ENCODE measurements around the gene GSK3A.

GSK3A gene

DNA sequence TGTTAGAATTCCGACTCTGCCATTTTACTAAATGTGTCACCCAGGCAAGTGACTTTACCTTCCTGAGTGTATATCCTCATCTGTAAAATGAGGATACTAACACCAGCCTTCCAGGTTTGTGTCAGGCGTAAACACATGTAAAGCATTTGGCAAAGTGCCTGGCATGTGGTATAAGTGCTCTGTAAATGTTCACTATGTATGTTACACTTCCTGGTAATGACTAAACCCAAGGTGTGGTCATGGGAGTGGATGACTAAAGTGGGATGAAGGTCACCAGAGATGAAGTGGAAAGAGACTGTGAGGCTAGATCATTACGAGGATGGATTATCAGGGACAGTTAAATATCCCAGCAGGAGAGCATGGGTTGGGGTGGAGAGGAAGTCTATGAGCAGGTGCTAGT, 50.5 kb downstream of the GSK3A start (continued):
- peak; percentile 53; the same call in 1 of the 2 replicates for TF ChIP-seq ZNF843 (tag by site-specific recombination; IDR thresholded peaks at IDR 0.05)

DNA sequence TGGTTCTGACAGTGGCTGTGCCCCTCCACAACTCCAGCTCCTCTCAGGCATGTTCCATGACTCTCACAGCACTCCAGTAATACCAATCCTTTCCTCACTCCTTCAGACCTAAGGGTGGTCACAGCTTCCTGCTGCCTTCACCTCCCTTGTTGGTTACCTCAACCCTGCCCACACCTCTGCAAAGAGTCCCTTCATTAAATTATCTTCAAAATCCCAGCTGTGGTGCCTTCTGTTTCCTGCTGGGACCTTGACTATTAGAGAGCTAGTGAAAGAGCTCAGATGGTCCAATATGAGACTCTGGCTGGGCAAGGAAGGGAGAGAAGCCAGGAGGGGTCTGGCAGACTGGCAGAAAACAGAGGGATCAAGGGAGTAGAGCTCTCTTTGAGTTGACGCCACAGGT, 51.1 kb downstream of the GSK3A start:
- TF ChIP-seq ZNF548 (tag by site-specific recombination; IDR thresholded peaks at IDR 0.05) (no peak), ZNF335 (tag by site-specific recombination; conservative IDR thresholded peaks at IDR 0.05) (no peak), BCL11B (tag by site-specific recombination; IDR thresholded peaks at IDR 0.05; ENCODE audit: low read depth) (no peak), REPIN1 (tag by site-specific recombination; IDR thresholded peaks at IDR 0.05; ENCODE audit: low read depth) (no peak), ZIC2 (tag by site-specific recombination; IDR thresholded peaks at IDR 0.05) (peak; percentile 75), YY2 (tag by site-specific recombination; IDR thresholded peaks at IDR 0.05) (no peak), ZNF624 (tag by site-specific recombination; IDR thresholded peaks at IDR 0.05) (no peak)
- TF ChIP-seq, protein P1, sequence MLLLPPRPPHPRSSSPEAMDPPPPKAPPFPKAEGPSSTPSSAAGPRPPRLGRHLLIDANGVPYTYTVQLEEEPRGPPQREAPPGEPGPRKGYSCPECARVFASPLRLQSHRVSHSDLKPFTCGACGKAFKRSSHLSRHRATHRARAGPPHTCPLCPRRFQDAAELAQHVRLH (tag by site-specific recombination; IDR thresholded peaks at IDR 0.05), result no peak
- no peak overlapping the region for H3K4me3 ChIP-seq (ENCODE audit: low read depth, low read length)
- ChIA-PET POLR2A (no interaction called here), CTCF (interaction anchor here (0.6 to 1.3 kb wide), 6 partner anchors 8 to 82 kb away, joined by 3 to 6 read pairs (median 4); no protein-coding TSS in a partner anchor)
- H3K36me3 ChIP-seq (ENCODE audit: control insufficient read depth in 2 of 2, insufficient read depth in 1 of 2, low read length in 2 of 2), result peaks cover 0 to 3% of the 10 kb centered on the region in 2 experiments; a peak in 2 of 3 replicates
- H3K4me1 ChIP-seq (ENCODE audit: control insufficient read depth, insufficient read depth, low read length), result peaks cover 5% of the 10 kb centered on the region; the same call in 1 of the 2 replicates
- H3K27ac ChIP-seq (ENCODE audit: extremely low read depth, low read depth, low read length), result no peak overlapping the region
- peaks cover 4% of the 10 kb centered on the region for H3K9me3 ChIP-seq (ENCODE audit: control insufficient read depth, insufficient read depth, low read depth, low read length)

DNA sequence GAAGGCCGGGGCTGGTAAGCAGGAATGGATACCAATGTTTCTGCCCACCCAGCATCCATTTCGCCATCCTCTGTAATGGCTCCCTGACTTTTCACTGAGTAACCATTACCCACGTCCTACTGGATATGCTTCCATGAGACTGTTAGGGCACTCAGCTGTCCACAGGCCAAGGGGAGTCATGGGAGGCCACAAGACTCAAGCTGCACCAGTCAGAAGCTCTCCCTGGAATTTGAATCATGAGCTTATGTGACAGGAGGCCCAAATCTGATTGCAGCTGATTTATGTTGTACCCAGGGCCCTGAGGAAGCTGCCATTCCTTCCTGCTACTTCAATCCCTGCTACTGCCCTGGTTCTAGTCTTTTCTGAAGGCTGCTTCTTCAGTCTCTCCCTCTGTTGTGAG, 53.3 kb downstream of the GSK3A start:
- CTCF ChIA-PET, result interaction anchor here (0.6 to 8.3 kb wide), 8 partner anchors 8 to 212 kb away, joined by 3 to 101 read pairs (median 5); partner anchors contain the start of gene POU2F2
- POLR2A ChIA-PET, result interaction anchor here (1.0 kb wide), 1 partner anchor 13 kb away, joined by 3 read pairs; no protein-coding TSS in a partner anchor

DNA sequence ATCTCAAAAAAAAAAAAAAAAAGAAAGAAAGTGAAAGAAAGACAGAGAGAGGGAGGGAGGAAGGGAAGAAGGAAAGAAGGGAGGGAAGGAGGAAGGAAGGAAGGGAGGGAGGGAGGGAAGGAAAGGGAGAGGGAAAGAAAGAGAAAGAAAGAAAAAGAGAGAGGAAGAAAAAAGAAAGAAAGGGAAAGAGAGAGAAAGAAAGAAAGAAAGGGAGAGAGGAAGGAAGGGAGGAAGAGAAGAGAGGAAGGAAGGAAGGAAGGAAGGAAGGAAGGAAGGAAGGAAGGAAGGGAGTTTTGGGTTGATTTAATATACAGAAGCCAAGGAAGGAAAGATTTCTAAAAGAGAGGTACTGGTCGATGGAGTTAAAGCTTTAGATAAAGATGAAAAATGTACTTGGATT, 53.7 kb downstream of the GSK3A start:
- peaks cover 5% of the 10 kb centered on the region; the same call in 1 of the 2 replicates for H3K4me1 ChIP-seq (ENCODE audit: control insufficient read depth, insufficient read depth, low read length)
- POLR2A ChIA-PET, result interaction anchor here (1.0 kb wide), 1 partner anchor 12 kb away, joined by 3 read pairs; no protein-coding TSS in a partner anchor
- H3K27ac ChIP-seq (ENCODE audit: extremely low read depth, low read depth, low read length), result no peak overlapping the region
- peaks cover 4% of the 10 kb centered on the region for H3K9me3 ChIP-seq (ENCODE audit: control insufficient read depth, insufficient read depth, low read depth, low read length)
- no peak for TF ChIP-seq ZBTB1 (tag by site-specific recombination; IDR thresholded peaks at IDR 0.05)
- peak; percentile 98 for TF ChIP-seq ZNF366 (tag by site-specific recombination; conservative IDR thresholded peaks at IDR 0.05)
- TF ChIP-seq PRDM1 (tag by site-specific recombination; IDR thresholded peaks at IDR 0.05), result peak; percentile 96
- TF ChIP-seq, protein P2, sequence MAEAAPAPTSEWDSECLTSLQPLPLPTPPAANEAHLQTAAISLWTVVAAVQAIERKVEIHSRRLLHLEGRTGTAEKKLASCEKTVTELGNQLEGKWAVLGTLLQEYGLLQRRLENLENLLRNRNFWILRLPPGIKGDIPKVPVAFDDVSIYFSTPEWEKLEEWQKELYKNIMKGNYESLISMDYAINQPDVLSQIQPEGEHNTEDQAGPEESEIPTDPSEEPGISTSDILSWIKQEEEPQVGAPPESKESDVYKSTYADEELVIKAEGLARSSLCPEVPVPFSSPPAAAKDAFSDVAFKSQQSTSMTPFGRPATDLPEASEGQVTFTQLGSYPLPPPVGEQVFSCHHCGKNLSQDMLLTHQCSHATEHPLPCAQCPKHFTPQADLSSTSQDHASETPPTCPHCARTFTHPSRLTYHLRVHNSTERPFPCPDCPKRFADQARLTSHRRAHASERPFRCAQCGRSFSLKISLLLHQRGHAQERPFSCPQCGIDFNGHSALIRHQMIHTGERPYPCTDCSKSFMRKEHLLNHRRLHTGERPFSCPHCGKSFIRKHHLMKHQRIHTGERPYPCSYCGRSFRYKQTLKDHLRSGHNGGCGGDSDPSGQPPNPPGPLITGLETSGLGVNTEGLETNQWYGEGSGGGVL (tag by site-specific recombination; IDR thresholded peaks at IDR 0.05), result 0 out of 2 replicates have a peak, but pooled peaks have one; percentile 14
- CTCF ChIA-PET, result interaction anchor here (0.6 to 8.3 kb wide), 8 partner anchors 8 to 212 kb away, joined by 3 to 101 read pairs (median 5); partner anchors contain the start of gene POU2F2
- no peak overlapping the region for H3K4me3 ChIP-seq (ENCODE audit: low read depth, low read length)
- H3K36me3 ChIP-seq (ENCODE audit: control insufficient read depth in 2 of 2, insufficient read depth in 1 of 2, low read length in 2 of 2), result no peaks in the 10 kb centered on the region; a peak in 1 of 3 replicates

More for the DNA sequence above, 53.3 kb downstream of the GSK3A start:
- Histone ChIP-seq H3K9me3 (ENCODE audit: control insufficient read depth, insufficient read depth, low read depth, low read length) (peaks cover 4% of the 10 kb centered on the region), H3K36me3 (ENCODE audit: control insufficient read depth in 2 of 2, insufficient read depth in 1 of 2, low read length in 2 of 2) (no peaks in the 10 kb centered on the region; a peak in 1 of 3 replicates), H3K4me3 (ENCODE audit: low read depth, low read length) (no peak overlapping the region), H3K4me1 (ENCODE audit: control insufficient read depth, insufficient read depth, low read length) (peaks cover 5% of the 10 kb centered on the region; the same call in 1 of the 2 replicates), H3K27ac (ENCODE audit: extremely low read depth, low read depth, low read length) (no peak overlapping the region)
- TF ChIP-seq BCL11A (tag by site-specific recombination; IDR thresholded peaks at IDR 0.05; ENCODE audit: low read depth), result no peak
- no peak for TF ChIP-seq ZNF768 (tag by site-specific recombination; IDR thresholded peaks at IDR 0.05)
- TF ChIP-seq ZXDB (tag by site-specific recombination; IDR thresholded peaks at IDR 0.05), result no peak
- TF ChIP-seq ZNF146 (tag by site-specific recombination; IDR thresholded peaks at IDR 0.05), result no peak
- TF ChIP-seq BCL11B (tag by site-specific recombination; IDR thresholded peaks at IDR 0.05; ENCODE audit: low read depth), result no peak
- TF ChIP-seq HOXD13 (CRISPR knock-in tag; IDR thresholded peaks at IDR 0.05; ENCODE audit: borderline replicate concordance), result no peak
- TF ChIP-seq ZNF837 (tag by site-specific recombination; IDR thresholded peaks at IDR 0.05), result no peak
- no peak for TF ChIP-seq ZNF548 (tag by site-specific recombination; IDR thresholded peaks at IDR 0.05)
- no peak for TF ChIP-seq ZNF521 (tag by site-specific recombination; IDR thresholded peaks at IDR 0.05)
- no peak for TF ChIP-seq ZNF48 (tag by site-specific recombination; IDR thresholded peaks at IDR 0.05)
- no peak for TF ChIP-seq ZBTB21 (tag by site-specific recombination; IDR thresholded peaks at IDR 0.05)
- TF ChIP-seq ZNF335 (tag by site-specific recombination; conservative IDR thresholded peaks at IDR 0.05), result no peak
- no peak for TF ChIP-seq SETDB1 (IDR thresholded peaks at IDR 0.05; ENCODE audit: insufficient read length, low read length)
